ENCODE results near the gene PDS5A. TPM values are rescaled to one million over a fixed set of nuclear protein-coding genes. Genes with fewer than 3 reads are reported as not detected.

PDS5A gene
- total and polyA plus RNA-seq, 9 of the 15 experiments (the other 6 are each of a cell fraction or from before 2014, with no cell fraction given): 16.4 to 85.4 (median 70.0) TPM

DNA sequence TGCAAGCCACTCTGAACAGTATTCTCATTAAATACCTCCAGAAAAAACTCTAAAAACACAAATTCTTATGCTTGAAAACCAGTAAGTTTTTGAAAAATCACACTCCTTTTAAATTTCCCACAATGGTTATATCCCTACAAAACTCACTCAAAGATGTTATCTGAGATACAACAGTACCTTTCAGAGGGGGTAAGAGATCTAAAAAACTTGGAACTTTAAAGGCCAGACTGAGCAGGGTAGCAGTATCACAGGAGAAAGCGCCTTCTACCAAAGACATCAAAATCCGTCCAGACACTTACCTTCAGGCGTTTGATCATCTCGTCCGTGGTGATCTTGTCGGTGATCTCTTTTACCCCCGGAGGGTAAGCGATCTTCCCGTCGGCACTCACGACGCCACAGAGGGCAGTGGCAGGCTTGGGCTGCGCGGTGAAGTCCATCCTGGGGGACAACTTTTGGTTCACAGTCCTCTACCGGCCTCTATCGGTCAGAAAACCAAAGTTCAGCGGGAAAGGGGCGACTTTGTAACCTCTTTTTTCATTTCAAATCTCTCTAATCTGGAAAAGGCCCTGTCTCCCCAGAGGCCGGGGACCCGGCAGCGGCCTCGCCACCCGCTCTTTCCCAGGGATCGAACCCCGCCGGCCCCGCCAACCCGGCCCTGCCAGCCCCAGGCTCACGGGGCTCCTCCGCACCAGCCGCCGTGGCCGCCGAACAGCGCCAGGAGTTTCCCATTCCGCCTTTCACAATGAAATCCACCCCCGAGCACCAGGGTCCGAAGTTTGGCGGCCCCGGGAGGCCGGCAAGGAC, 1.4 kb downstream of the PDS5A start (continued):
- TF ChIP-seq, protein P1, sequence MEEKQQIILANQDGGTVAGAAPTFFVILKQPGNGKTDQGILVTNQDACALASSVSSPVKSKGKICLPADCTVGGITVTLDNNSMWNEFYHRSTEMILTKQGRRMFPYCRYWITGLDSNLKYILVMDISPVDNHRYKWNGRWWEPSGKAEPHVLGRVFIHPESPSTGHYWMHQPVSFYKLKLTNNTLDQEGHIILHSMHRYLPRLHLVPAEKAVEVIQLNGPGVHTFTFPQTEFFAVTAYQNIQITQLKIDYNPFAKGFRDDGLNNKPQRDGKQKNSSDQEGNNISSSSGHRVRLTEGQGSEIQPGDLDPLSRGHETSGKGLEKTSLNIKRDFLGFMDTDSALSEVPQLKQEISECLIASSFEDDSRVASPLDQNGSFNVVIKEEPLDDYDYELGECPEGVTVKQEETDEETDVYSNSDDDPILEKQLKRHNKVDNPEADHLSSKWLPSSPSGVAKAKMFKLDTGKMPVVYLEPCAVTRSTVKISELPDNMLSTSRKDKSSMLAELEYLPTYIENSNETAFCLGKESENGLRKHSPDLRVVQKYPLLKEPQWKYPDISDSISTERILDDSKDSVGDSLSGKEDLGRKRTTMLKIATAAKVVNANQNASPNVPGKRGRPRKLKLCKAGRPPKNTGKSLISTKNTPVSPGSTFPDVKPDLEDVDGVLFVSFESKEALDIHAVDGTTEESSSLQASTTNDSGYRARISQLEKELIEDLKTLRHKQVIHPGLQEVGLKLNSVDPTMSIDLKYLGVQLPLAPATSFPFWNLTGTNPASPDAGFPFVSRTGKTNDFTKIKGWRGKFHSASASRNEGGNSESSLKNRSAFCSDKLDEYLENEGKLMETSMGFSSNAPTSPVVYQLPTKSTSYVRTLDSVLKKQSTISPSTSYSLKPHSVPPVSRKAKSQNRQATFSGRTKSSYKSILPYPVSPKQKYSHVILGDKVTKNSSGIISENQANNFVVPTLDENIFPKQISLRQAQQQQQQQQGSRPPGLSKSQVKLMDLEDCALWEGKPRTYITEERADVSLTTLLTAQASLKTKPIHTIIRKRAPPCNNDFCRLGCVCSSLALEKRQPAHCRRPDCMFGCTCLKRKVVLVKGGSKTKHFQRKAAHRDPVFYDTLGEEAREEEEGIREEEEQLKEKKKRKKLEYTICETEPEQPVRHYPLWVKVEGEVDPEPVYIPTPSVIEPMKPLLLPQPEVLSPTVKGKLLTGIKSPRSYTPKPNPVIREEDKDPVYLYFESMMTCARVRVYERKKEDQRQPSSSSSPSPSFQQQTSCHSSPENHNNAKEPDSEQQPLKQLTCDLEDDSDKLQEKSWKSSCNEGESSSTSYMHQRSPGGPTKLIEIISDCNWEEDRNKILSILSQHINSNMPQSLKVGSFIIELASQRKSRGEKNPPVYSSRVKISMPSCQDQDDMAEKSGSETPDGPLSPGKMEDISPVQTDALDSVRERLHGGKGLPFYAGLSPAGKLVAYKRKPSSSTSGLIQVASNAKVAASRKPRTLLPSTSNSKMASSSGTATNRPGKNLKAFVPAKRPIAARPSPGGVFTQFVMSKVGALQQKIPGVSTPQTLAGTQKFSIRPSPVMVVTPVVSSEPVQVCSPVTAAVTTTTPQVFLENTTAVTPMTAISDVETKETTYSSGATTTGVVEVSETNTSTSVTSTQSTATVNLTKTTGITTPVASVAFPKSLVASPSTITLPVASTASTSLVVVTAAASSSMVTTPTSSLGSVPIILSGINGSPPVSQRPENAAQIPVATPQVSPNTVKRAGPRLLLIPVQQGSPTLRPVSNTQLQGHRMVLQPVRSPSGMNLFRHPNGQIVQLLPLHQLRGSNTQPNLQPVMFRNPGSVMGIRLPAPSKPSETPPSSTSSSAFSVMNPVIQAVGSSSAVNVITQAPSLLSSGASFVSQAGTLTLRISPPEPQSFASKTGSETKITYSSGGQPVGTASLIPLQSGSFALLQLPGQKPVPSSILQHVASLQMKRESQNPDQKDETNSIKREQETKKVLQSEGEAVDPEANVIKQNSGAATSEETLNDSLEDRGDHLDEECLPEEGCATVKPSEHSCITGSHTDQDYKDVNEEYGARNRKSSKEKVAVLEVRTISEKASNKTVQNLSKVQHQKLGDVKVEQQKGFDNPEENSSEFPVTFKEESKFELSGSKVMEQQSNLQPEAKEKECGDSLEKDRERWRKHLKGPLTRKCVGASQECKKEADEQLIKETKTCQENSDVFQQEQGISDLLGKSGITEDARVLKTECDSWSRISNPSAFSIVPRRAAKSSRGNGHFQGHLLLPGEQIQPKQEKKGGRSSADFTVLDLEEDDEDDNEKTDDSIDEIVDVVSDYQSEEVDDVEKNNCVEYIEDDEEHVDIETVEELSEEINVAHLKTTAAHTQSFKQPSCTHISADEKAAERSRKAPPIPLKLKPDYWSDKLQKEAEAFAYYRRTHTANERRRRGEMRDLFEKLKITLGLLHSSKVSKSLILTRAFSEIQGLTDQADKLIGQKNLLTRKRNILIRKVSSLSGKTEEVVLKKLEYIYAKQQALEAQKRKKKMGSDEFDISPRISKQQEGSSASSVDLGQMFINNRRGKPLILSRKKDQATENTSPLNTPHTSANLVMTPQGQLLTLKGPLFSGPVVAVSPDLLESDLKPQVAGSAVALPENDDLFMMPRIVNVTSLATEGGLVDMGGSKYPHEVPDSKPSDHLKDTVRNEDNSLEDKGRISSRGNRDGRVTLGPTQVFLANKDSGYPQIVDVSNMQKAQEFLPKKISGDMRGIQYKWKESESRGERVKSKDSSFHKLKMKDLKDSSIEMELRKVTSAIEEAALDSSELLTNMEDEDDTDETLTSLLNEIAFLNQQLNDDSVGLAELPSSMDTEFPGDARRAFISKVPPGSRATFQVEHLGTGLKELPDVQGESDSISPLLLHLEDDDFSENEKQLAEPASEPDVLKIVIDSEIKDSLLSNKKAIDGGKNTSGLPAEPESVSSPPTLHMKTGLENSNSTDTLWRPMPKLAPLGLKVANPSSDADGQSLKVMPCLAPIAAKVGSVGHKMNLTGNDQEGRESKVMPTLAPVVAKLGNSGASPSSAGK (IDR thresholded peaks at IDR 0.05): no peak
- TF ChIP-seq, protein P2, sequence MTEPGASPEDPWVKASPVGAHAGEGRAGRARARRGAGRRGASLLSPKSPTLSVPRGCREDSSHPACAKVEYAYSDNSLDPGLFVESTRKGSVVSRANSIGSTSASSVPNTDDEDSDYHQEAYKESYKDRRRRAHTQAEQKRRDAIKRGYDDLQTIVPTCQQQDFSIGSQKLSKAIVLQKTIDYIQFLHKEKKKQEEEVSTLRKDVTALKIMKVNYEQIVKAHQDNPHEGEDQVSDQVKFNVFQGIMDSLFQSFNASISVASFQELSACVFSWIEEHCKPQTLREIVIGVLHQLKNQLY (CRISPR knock-in tag; conservative IDR thresholded peaks at IDR 0.05): no peak
- TF ChIP-seq, protein P3, sequence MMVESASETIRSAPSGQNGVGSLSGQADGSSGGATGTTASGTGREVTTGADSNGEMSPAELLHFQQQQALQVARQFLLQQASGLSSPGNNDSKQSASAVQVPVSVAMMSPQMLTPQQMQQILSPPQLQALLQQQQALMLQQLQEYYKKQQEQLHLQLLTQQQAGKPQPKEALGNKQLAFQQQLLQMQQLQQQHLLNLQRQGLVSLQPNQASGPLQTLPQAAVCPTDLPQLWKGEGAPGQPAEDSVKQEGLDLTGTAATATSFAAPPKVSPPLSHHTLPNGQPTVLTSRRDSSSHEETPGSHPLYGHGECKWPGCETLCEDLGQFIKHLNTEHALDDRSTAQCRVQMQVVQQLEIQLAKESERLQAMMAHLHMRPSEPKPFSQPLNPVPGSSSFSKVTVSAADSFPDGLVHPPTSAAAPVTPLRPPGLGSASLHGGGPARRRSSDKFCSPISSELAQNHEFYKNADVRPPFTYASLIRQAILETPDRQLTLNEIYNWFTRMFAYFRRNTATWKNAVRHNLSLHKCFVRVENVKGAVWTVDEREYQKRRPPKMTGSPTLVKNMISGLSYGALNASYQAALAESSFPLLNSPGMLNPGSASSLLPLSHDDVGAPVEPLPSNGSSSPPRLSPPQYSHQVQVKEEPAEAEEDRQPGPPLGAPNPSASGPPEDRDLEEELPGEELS (CRISPR knock-in tag; IDR thresholded peaks at IDR 0.05; ENCODE audit: borderline replicate concordance): no peak
- TF ChIP-seq PRPF4 (IDR thresholded peaks at IDR 0.05; ENCODE audit: insufficient read depth, low read depth, low read length, poor library complexity, severe bottlenecking) (peak; percentile 10), ZNF551 (CRISPR knock-in tag; IDR thresholded peaks at IDR 0.05) (no peak), SOX6 (IDR thresholded peaks at IDR 0.05) (0 out of 2 replicates have a peak, but pooled peaks have one; percentile 19), MYBL2 (IDR thresholded peaks at IDR 0.05; ENCODE audit: low read depth) (no peak), MYBL2 (CRISPR knock-in tag; IDR thresholded peaks at IDR 0.05; ENCODE audit: borderline replicate concordance) (no peak), CBFA2T2 (conservative IDR thresholded peaks at IDR 0.05) (no peak)
- TF ChIP-seq, protein P4, sequence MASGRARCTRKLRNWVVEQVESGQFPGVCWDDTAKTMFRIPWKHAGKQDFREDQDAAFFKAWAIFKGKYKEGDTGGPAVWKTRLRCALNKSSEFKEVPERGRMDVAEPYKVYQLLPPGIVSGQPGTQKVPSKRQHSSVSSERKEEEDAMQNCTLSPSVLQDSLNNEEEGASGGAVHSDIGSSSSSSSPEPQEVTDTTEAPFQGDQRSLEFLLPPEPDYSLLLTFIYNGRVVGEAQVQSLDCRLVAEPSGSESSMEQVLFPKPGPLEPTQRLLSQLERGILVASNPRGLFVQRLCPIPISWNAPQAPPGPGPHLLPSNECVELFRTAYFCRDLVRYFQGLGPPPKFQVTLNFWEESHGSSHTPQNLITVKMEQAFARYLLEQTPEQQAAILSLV (tag; IDR thresholded peaks at IDR 0.05): no peak

All from K562 (cell line).